GM21529 (cell line): ENCODE data around the gene GDF15.

Source experiments
- ATAC-seq: cut with Tn5 transposase; IDR thresholded peaks from one replicate; pipeline ENCODE4 v1.9.1; 2021; ENCODE audit not compliant: unreplicated experiment

The GDF15 gene

GRCh38 chr19:18417250-18418028 is 31.5 kb downstream of the GDF15 start:
- ATAC-seq = no peak

DNA sequence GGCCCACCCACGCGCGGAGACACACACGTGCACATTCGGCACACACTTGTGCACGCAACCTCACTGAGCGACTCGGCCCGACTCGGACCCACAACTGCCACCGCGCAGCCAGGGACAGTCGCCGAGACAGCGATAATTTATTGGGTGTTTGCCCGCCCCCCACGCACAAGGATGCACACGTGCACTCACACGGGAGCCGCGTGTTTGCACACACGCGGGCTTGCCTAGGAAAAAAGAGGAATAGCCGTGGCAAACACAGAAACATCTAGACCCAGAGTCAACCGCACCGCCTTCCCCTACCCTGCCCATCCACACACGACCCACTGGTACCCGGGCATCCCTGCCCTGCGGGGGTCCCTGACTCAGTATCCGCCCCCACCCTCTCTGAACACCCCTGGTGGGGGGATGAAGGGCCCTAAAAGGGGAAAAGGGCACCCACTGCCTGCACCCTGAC is 32.1 kb downstream of the GDF15 start:
- no peak for ATAC-seq

GRCh38 chr19:18418483-18419194 is 32.7 kb downstream of the GDF15 start:
- ATAC-seq = no peak

DNA sequence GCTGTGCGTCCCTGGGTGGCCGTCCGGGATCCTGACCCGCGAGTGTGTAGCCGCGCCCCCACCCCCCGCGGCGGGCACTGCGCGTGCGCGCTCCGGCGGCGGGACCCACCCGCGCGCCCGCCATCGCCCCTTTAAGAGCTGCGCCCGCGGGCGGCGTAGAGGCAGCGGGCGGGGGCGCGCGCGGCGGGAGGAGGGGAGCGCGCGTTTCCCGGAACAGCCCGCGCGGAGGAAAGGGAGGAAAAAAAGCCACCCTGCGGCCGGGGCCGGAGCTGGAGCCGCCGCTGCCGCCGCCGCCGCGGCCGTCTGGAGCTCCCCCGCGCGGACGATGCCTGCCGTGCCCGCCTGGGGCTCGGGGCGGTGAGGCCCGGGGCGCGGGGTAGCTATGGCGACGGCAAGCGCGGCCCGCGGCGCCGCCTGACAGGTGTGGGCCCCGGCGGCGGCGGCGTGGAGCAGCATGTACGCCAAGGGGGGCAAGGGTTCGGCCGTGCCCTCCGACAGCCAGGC is 33.3 kb downstream of the GDF15 start, which contains the start of gene SSBP4:
Gene SSBP4 (plus strand): TSS at position 204 of the 504 bp plus-strand sequence. CDS start 251 bp downstream, at position 455.
- ATAC-seq = peak; percentile 32

GRCh38 chr19:18419699-18420460 is 33.9 kb downstream of the GDF15 start:
- ATAC-seq = no peak

DNA sequence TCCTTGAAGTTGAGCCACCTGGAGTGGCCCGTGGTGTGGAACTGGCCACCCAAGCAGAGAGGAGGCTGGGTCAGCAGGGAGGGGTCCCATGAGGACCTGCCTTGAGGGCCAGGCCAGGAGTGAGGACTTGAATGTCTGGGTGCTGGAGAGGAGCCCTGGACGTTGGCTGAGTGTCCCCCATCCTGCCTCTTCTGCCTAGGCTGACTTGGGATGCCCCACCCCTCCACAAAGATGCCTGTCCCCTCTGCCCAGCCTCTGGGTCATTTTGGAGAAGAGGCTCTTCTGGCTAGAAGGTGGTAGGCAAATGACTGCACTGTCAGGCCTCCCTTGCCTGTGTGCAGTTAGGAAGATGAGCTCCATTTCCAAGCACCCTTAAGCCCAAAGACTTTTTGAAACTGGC is 35.0 kb downstream of the GDF15 start:
- ATAC-seq = no peak

GRCh38 chr19:18421371-18421959 is 35.5 kb downstream of the GDF15 start:
- no peak for ATAC-seq

DNA sequence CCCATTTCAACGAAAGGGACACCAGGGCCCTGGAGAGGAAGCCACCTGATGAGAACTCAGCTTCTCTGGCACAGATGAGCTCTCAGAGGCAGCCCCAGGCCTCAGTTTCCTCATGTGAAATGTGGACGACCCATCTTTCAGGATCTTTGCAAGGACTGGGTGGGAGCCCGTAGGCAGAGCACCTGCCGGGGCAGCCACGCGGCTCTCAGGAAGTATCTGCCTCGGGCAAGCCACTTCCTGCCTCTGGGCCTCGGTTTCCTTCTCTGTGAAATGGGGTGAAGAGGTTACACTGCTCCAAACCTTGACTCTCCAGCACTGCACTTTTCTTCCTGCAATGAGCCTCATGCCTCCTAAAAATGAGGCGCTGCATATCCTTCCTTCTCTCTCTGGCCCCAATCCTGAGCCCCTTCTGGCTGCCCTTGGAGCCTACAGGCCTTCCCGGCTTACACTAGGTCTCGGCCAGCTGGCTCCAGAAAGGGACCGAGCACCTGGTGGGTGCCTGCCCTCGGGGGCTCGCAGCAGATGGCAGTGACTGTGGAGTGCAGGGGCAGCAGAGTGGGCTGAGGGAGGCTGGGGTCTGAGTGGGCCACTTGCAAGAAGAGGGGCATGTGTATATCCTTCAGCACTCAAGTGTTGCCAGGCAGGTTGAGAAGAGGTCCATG is 36.7 kb downstream of the GDF15 start:
- ATAC-seq = no peak

- ATAC-seq = no peak
Observed at GRCh38 chr19:18423258-18424020, 37.5 kb downstream of the GDF15 start.

- no peak for ATAC-seq
Observed at GRCh38 chr19:18424122-18424889, 38.3 kb downstream of the GDF15 start.

GRCh38 chr19:18424890-18425514 is 39.0 kb downstream of the GDF15 start:
- ATAC-seq = no peak

- no peak for ATAC-seq
Observed at GRCh38 chr19:18425515-18426415, 39.8 kb downstream of the GDF15 start.

- ATAC-seq = no peak
Observed at GRCh38 chr19:18426416-18426767, 40.4 kb downstream of the GDF15 start.

GRCh38 chr19:18427080-18427742 is 41.3 kb downstream of the GDF15 start:
- no peak for ATAC-seq

DNA sequence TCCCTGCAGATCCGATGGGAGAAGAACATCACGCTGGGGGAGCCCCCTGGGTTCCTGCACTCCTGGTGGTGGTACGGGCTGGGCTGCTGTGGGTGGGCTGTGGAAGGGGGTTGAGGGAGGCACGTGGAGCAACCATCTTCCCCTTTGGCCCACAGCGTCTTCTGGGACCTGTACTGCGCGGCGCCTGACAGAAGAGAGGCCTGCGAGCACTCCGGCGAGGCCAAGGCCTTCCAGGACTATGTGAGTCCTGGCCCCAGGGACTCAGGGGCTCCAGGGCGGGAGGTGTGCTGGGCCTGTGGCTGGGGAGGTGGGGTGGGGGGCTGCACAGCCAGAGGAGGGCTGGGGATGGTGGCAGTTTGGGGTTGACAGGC is 41.8 kb downstream of the GDF15 start:
- ATAC-seq = no peak

DNA sequence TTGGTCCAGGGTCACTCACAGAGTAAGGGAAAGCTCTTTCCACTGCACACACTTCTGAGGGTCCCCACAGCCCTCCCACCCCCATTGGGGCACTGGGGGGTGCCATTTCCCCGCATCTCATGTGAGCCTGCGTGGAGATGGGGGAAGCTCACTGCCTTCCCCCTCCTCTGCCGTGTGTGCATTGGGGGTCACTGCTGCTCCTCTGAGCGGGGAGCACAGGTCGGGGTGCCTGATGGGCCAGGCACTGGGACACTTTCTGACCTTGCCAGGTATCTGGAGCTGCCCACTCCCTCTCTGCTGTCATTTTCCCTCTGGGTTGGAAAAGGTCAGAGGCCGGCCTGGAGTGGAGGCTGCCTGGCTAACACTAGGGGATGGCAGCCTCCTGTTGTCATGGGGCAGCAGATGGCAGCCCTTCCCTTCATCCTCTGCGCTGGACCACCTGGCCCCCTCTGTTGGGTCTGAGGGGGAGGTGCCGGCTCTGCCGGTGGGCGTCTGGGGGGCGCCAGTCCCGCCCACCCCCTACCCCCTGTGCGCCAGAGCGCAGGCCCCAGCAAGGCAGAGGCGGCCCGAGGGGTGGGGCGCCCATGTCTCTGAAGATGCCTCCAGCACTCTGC is 42.3 kb downstream of the GDF15 start:
- no peak for ATAC-seq
